Embryonic facial prominence (tissue), 1 donor: ENCODE results near the gene LSM12.
"Not testable (repeated sequence)": the region's sequence is repeated elsewhere in the genome, so short reads cannot be mapped to it uniquely, and the experiment has no call there.

Experiments used
- DNase-seq: peaks from one replicate; pipeline ENCODE4 v3.0.0-alpha.2; 2016; ENCODE audit errors: extremely low spot score

LSM12 gene

DNA sequence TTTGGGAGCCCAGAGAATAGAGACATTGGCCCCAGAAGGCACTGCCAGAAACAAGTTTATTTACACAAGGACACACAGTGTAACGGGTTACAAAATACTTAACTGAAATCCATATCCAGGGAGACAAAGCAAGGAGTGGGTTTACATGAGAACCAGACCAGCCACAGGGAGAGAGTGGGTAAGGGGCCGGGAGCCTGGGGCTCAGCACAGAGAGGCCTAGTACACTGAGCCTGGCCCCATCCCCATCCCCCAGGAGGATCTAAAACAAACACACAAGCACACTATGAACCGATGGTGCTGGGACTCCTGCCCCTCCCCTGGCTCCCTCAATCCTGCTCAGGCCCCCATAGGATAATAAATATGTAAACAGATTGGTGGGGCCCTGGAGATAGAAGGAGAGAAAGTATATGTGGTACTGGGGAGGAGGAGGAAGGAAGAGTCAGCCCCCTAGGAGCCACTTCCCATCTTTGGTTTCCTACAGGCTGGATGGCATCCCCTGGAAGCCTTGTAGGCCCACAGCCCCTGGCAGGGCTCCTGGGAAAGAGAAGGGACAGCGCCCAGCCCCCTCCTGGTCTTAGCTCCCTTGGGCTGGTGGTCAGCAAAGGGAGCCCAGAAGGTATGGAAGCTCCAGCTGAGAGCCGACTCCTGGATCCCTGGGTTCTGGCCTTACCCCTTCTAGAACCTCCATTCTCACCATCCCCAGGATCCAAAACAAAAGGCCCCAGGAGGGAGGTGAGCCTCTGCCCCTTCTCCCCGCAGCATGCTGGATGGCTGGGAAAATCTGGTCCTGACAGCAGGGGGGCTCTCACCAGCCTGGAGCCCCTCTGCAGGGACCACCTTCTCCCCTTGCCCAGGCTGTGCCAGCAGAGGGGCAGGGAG lies 10.5 kb upstream of the LSM12 start:
- DNase-seq, result no peak

DNA sequence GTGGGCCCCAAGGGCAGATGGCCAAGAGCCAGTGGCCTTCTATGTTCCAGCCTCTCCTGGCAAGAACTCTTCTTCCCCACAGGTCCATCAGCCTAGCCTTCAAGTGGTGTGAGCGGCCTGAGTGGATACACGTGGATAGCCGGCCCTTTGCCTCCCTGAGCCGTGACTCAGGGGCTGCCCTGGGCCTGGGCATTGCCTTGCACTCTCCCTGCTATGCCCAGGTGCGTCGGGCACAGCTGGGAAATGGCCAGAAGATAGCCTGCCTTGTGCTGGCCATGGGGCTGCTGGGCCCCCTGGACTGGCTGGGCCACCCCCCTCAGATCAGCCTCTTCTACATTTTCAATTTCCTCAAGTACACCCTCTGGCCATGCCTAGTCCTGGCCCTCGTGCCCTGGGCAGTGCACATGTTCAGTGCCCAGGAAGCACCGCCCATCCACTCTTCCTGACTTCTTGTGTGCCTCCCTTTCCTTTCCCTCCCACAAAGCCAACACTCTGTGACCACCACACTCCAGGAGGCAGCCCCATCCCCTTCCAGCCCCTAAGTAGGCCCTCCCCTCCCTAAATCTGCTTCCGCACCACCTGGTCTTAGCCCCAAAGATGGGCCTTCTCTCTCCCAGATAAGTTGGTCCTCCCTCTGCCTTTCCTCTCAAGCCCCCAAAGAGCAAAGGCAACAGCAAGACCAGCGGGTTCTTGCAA lies 9.3 kb upstream of the LSM12 start:
- no peak for DNase-seq

DNA sequence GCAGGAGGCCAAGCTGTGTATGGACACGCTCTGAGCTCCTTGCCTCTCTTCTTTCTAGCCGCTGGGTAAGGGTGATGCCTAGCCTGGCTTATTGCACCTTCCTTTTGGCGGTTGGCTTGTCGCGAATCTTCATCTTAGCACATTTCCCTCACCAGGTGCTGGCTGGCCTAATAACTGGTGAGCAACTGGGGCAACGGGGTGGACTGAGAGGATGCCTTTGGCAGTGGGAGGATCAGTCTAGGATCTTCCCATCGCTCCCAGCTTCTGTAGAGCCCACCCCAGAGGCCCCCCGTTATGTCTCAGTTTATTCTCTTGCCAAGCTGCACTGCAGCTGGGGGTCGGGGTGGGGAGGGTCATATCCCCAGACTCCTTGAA lies 8.4 kb upstream of the LSM12 start:
- DNase-seq, result no peak

DNA sequence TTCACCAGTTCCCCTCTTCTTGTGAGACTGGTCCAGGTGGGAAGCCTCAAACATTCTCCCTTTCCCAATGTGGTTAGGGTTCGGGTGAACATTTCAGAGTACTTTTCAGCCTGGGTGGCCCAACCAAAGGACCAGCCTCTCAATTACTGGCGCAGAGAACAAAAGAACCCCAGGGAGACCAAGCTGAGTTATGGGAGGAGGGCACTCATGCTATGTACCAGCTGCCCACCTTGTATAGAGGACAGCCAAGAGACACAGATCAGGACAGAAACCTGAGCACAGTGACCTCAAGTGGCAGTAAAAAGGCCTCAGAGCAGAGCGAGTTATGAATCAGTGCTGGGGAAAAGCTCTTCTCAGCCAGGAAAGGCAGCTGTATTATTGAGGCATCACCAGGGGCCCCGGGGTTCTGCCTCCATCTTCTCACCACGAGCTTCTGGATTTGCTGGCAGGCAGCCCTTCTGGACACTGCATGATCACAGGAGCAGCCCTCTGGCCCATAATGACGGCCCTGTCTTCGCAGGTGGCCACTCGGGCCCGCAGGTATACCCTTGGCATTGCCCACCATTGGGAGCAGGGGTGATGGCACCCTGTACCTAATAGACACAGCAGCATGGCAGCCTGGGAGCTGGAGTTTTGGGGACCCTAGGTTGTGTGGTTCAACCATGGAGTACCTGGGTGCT lies 7.9 kb upstream of the LSM12 start:
- DNase-seq, result no peak

DNA sequence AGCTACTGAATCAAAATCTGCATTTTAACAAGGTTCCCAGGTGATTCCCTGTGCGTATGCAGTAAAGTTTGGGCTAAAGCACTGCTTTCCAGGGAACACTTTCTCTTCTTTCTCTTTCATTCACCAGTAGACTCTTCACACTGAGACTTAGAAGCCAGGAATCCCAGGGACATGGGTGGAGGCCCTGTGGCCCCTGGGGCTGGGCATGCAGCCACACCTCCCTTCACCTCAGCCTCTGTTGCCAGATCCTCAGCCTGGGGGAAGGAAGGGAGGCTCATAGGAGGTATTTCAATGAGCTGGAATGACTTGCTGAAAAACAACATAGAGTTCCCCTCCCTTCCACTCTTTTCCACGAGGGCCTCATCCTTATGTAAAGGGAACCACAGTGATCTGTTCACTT lies 5.3 kb upstream of the LSM12 start:
- no peak for DNase-seq

DNA sequence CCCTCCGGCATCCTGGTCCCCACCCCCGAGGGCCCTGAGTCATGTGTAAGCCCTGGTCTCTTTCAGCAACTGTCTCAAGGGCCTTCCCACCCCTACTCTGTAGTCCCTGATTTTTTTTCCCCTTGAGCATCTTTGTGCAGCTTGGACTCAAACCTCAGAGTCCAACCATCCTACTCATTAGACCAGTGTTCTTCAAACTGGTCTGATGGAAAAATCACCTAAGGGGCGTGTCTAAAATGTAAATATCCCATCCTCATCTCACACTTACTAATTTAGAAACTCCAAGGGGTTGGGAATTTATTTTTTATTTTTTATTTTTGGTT lies 4.7 kb upstream of the LSM12 start:
- no peak for DNase-seq

DNA sequence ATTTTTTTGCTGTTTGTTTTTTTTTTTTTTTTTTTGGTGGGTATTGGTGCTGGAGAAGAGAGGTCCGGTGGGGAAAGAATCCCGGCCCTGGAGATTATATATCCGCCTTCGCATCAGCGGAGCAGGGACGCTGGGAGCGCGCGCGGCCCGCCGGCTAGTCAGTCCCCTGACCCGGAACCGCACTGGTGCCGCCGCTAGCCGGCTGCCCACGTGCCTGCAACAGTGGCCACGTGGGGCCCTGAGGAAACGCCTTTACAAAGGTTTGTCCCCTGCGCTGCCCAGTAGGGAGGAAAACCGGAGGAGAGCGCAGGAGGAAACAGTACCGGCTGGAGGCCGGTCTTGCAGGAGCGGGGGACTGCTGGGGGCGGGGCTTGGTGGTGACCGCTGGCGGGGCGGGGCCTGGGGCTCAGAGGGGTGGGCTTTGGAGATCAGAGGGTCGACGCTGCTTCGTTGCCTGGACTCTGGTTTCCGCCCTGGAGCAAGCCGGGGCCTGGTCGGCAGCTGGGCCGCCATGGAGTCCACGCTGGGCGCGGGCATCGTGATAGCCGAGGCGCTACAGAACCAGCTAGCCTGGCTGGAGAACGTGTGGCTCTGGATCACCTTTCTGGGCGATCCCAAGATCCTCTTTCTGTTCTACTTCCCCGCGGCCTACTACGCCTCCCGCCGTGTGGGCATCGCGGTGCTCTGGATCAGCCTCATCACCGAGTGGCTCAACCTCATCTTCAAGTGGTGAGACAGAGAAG lies 4.2 kb upstream of the LSM12 start, which contains the start of gene G6PC3:
G6PC3 (plus strand) TSS at position 281 of the 743 bp plus-strand sequence; CDS start at position 512, 231 bp downstream.
- peak; percentile 89 for DNase-seq

DNA sequence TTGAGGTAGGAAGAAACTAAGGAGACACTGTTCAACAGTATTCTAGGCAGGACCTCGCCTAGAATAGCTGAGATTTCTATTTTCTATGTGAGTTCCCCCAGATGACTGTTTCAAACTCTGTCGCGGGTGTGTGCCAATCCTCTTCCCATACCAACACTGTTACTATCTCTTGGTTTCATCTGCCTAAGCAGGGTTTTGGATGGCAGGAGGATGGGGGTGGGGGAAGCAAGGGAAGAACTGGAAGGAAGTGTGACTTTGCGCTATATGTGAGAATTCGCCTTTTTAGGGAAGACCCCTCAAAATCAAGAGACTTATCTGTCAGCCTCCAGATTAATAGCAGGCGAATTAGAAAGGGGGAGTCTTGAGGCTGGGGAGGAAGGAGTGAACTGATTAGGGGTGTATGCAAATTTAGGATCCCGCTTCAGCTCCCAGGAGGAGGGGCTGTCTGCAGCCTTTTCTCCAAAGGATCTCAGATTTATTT lies 3.5 kb upstream of the LSM12 start:
- DNase-seq, result no peak

DNA sequence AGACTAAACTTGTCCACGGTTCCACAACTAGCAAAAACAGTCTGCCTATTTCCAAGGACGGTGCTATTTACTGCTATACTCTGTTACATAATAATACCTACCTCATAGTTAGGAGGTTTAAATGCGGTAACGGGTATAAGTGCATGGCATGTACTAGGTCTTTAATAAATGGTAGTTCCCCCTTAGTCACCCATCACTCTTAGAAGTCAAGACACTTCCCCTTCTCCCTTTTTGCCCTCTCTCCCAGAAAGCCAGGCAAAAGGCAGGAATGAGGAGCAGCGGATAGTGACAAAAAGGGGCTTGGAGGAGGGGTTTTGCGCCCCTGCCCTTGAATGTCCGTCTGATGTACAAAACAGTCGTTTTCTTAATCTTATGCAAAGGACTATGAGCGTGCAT lies 1.1 kb upstream of the LSM12 start:
- no peak for DNase-seq

DNA sequence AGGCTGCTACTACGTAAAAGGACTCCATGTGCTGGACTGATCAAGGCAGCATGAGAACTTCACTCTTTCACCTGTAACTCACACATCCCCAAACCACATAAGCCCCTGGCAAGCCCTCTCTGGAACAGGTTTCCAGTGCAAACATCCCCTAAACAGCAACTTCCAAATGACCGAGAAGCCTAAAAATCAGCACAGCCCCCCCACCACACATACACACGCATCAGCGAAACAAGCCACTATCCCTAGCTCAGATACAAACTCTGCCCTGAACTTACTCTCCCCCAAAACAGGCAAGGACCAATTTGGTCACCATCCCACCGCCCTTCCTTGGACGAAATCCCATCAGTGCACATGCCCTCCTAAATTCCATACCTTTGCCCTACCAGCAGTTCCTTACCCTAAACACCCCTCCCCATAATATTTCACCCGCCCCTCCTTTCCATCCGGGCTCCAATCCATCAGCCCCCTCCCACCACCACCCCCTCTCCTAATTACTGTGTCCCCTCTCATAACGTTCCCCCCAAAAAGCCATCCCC lies 735 bp downstream of the LSM12 start:
- no peak for DNase-seq

DNA sequence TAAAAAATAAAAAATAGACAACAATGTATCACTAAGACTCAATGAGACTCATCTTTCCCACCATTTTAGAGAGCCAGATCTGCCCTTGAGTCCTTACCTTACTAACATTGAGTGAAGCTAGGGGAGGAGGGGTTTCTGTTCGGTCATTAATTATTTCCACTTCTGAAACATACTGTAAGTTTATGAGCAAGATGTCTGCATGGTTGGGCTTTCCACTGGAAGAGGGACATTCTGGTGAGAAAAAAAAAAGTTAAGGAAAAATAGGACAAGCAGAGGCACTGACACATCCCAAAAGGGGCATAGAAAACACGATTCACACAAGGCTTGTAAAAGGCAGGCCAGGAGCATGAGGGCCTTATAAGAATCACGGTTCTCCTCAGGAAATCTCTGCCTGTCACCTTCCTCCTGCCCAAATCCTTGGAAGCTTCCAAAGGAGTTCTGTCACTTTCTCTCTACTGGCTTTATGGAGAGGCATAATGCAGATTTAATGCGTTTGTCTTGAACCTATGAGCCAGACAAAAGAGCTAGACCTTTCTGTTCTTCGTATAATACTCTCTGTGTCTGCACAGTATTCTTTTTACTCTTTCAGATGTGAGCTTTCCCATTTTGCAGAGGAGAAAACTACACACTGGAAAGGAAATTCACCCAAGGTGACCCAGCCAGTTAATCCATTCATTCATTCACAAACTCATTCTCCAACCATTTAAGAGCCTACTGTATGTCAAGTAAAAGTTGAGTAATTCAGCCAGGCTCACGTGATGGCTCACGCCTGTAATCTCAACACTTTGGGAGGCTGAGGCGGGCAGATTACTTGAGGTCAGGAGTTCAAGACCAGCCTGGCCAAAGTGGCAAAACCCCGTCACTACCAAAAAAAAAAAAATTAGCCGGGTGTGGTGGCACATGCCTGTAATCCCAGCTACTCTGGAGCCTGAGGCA lies 2.5 kb downstream of the LSM12 start:
- no peak for DNase-seq

DNA sequence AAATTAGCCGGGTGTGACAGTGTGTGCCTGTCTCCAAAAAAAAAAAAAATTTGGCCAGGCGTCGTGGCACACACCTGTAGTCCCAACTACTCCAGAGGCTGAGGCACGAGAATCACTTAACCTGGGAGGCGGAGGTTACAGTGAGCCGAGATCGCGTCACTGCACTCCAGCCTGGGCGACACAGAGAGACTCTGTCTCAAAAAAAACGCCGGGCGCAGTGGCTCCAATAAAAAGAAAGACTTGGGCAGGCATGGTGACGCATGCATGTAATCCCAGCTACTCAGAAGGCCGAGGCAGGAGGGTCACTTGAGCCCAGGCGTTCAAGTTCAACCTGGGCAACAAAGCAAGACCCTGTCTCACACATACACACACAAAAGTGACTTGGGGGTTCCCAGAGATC lies 3.6 kb downstream of the LSM12 start:
- no peak for DNase-seq

DNA sequence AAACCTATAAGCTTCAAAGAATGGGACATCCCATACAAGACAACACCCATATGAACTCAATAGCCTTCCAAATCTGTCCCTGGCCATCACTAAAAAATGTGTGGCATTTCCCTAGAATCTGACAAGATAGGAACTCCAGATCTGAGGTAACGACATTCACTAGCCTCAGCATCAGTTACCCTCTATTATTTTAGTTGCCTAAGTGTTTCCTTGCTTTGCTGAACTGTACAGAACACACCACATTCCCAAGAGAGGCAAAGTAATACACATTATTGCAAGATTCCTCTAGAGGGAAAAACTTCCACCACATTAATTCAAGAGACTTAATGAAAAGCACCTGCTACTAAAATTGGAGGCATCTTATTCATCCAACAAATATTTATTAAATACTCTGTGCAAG lies 5.0 kb downstream of the LSM12 start:
- DNase-seq, result no peak

DNA sequence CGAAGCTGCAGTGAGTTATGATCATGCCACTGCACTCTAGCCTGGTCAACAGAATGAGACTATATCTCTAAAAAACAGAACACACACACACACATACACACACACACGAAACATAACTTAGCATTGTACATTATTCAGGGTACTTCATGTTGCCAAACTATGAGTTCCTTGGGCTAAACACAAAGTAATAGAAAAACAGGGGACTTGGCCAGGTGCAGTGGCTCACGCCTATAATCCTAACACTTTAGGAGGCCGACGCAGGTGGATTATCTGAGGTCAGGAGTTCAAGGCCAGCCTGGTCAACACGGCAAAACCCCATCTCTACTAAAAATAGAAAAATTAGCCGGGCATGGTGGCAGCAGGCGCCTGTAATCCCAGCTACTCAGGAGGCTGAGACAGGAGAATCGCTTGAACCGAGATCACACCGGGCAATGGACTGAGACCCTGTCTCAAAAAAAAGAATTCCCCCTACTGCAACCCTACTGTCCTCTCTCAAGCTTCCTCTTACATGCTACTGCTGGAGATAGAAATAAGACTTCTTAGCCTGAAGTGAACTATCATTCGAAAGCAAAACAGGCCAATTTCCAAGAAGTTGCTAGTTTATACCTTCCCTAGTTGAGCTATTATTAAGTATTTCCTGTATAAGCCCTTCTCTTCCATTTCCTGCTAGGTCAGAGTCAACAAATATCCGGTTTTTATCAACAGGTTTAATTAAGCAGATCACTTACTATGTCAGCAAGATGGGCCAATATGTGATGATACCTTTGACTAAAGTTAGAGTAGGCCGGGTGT lies 7.2 kb downstream of the LSM12 start:
- no peak for DNase-seq

DNA sequence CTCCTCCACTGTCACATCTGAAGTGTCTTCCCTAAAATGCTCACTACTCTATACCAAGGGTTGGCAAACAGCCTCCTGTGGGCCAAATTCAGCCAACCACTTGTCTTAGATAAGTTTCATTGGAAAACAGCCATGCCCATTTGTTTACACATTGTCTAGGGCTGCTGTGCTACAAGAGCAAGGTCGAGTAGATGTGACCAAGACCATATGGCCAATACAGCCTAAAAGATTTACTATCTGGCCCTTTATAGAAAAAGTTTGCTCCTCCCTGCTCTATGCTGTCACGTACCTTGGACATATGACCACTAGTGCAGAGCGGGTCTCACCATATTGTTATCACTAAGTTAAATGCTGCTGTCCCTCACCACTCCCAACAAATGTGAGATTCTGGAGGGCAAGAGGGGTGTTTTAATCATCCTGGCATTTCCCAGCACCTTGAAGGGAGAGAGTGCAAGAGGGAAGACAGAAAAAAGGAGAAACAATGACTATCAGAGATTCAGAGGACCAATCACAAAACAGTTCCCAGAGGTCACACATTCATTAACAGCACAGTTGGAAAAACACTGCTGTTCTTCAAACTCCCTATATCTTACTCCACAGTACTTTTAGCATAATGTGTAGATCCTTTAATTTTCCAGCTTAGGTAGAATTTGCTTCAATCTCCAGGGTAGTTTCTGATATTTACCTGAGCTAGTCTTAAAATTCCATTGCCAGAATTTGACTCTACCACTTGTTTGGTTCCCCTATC lies 13.2 kb downstream of the LSM12 start:
- DNase-seq, result no peak

DNA sequence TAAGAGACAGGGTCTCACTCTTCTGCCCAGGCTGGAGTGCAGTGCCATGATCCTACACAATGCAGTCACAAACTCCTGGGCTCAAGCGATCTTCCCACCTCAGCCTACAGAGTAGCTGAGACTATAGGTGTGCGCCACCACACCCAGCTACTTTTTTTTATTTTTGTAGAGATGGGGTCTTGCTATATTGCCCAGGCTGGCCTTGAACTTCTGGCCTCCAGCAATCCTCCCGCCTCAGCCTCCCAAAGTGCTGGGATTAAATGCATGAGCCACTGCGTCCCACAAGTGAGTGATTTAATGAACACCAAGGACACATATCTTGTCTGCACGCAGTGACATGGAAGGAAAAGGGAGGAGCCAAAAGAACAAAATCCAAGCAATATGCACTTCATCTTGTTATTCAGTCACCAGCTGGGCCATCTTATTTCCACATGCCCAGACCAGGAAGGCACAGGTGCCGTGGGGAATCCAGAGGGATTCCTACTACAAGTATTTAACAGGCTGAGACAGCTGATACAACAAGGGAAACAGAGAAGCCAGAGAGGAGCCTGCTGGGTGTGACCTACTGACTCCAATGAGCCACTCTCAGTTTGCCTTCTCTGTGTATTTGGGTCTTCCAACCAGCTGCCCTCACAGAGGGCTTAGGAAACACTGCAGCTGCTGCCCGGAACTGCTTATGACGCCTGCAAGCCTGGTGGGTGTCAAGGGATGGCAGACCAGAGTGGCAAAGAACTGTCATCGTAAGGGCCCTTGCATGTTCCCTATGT lies 17.0 kb downstream of the LSM12 start:
- DNase-seq, result no peak

DNA sequence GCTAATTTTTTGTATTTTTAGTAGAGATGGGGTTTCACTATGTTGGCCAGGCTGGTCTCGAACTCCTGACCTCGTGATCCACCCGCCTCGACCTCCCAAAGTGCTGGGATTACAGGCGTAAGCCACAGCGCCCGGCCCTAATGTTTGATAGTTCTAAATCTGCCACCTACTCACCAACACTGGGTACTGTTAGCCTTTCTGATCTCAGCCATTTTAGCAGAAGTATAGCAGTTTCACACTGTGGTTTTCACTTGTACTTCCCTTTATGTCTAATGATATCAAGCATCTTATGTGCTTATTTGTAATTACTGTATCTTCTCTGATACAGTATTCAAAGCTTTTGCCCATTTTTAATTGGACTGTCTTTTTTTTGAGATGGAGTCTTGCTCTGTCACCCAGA lies 19.6 kb downstream of the LSM12 start:
- DNase-seq, result not testable (repeated sequence)

DNA sequence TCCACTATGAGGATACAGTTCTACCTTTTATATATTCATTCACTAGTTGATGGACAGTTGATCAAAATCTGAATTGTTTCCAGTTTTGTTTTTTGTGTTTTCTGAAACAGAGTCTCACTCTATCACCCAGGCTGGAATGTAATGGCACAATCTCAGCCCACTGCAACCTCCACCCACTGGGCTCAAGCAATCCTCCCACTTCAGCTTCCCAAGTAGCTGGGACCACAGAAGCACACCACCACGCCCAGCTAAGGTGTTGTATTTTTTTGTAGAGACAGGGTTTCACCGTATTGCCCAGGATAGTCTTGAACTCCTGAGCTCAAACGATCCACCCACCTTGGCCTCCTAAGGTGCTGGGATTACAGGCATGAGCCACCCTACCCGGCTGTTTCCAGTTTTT lies 21.0 kb downstream of the LSM12 start:
- no peak for DNase-seq
